T47D (cell line): ENCODE results near the gene APEX1.

Experiments used
- DNase-seq, 2 experiments: peaks; one replicate each; pipeline versions ENCODE4 v3.0.0 to v3.0.0-alpha.2; 2011 to 2012; ENCODE audit warnings: low read depth in 1 of 2, low spot score in 1 of 2
- JUND ChIP-seq: IDR thresholded peaks from 2 replicates; pipeline ENCODE4 v1.6.1; 2012; ENCODE audit warnings: low read depth
- in situ Hi-C: cut with HindIII; loops from 2 replicates; pipeline ENCODE4 v1.10.0; 2016; ENCODE audit warnings: low sequenced_read_pairs, low pct_unique_long_range_greater_than_20kb

The APEX1 gene

DNA sequence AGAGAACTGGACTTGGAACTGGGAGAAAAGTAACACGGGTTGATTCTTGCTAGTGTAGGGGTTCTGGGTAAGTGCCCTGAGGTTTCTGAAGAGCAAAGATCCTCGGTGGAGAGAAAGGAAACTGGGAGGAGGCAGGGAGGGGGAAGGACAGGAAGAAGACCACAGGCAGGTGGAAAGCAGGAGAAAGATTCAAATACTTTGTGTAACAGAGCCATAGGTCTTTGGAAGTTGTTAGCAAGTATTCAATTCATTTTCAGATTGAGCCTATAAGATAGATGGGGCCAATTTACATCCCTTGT, 15.5 kb downstream of the APEX1 start:
- in situ Hi-C loops = no loop called here
- DNase-seq = no peak
- no peak for TF ChIP-seq JUND

GRCh38 chr14:20472536-20473169, 17.6 kb downstream of the APEX1 start:
- DNase-seq = no peak
- in situ Hi-C loops = no loop called here
- TF ChIP-seq JUND = no peak

- in situ Hi-C loops = no loop called here
- TF ChIP-seq JUND = no peak
- no peak for DNase-seq
Observed at GRCh38 chr14:20476776-20477175, 21.8 kb downstream of the APEX1 start.

DNA sequence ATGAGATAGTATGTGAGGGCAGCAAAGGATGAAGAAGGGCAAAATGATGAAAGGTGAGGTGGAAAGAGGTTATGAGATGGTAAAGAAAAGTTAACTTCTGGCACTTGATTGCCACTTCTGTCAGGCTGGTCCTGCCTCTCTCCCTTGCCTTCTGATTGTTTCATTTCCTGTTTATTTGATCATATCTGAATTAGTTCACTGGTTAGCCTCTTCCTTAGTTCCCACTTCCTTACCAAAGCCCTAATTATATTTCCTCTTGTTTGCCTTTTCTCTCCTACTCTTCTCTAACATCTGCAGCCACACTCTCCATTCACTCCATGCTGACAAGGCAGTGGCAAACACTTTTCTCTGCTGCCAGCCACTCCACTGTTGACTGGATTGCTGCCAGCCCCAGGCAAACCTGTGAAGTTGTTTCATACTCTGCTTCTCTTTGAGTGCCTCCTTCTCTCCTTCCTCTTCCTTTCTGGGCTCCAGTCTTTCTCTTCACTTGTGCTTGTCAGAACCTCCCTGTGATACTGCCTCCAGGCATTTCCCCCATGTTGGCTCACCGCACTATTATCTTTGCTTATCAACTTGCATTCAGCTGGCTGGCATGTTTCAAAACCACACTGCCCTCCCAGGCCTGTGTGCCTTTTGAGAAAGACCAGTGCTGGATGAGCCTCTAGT, 22.3 kb downstream of the APEX1 start:
- in situ Hi-C loops = no loop called here
- no peak for DNase-seq
- TF ChIP-seq JUND = no peak

GRCh38 chr14:20478894-20479293, 23.9 kb downstream of the APEX1 start:
- no peak for TF ChIP-seq JUND
- in situ Hi-C loops = no loop called here

GRCh38 chr14:20482382-20482781, 27.4 kb downstream of the APEX1 start:
- DNase-seq = no peak
- TF ChIP-seq JUND = no peak
- in situ Hi-C loops = no loop called here

More at GRCh38 chr14:20478894-20479293, 23.9 kb downstream of the APEX1 start:
- no peak for DNase-seq

- no peak for DNase-seq
- in situ Hi-C loops = no loop called here
- no peak for TF ChIP-seq JUND
Observed at GRCh38 chr14:20485900-20486299, 30.9 kb downstream of the APEX1 start.

GRCh38 chr14:20486684-20487395, 31.8 kb downstream of the APEX1 start:
- TF ChIP-seq JUND = no peak
- in situ Hi-C loops = no loop called here
- DNase-seq = no peak

DNA sequence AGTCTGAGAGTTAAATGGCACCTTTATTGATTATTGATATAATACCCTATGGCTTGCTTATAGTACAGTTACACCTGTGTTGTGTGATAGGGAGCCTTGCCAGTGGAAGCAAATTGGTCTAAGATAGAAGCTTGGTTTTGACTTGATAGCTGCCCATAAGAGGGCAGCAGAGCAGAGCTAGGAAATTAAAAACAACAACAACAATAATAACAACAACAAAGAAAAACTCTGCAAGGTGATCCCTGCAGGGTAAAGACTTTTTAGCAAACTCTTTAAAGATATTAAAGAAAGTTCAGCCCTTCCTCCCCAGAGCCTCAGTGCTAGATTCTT, 32.3 kb downstream of the APEX1 start:
- in situ Hi-C loops = no loop called here
- no peak for TF ChIP-seq JUND
- DNase-seq = no peak

- in situ Hi-C loops = no loop called here
- no peak for DNase-seq
- TF ChIP-seq JUND = no peak
Observed at GRCh38 chr14:20489093-20489994, 34.3 kb downstream of the APEX1 start.

DNA sequence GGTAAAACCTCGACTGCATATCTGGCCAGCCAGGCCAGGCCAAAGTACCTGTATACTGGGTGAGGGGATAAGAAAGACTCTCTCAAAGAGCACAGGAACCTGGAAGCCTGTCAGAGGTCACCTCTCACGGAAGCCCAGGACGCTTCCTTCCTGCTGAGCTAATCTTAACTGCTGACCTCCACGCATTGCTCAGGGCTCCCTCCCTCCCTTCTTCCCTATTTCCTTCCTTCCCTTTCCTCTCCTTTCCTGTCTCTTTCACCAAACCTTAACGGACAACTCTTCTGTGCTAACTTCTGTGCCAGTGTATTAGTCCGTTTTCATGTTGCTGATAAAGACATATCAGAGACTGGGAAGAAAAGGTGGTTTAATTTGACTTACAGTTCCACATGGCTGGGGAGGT, 35.5 kb downstream of the APEX1 start:
- no peak for DNase-seq
- no peak for TF ChIP-seq JUND

DNA sequence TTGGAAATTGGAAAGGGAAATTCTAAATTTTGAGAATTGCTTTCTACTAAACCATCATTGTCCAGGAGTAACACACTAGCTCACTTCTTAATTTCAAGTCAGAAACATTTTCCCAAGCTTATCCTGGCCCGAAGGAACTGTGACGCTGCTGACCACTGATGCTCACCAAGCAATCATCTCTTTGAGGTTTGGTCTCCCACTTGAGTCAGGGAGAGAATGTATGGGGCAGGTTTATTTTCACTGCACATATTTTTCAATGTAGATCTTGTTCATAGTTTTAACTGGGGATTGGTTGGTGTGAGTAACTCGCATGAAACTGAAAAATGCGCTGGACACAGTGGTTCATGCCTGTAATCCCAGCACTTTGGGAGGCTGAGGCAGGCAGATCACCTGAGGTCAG, 37.5 kb downstream of the APEX1 start:
- no peak for TF ChIP-seq JUND
- in situ Hi-C loops = no loop called here
- no peak for DNase-seq

More for the DNA sequence above, 35.5 kb downstream of the APEX1 start:
- in situ Hi-C loops = no loop called here

DNA sequence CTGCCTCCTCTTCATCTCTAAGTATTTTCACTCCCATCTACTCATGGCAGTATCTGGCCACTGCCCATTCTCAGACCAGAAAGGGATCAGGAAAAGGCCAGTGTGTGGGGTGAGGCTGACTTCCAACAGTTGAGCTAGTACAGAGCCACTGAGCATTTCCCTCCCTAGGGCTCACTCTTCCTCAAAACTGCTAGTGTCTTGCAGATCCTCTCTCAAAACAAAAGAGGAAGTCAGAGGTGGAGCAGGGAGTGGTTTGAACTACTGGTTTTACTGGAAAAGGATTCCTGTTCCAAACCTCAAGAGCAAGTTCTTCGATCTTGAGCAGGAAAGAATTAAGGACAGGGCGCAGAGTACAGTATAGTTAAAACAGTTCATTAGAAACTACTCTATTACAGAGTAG, 38.6 kb downstream of the APEX1 start:
- peak in 1 of 2 experiments; percentile 59 for DNase-seq

More for the DNA sequence above, 38.6 kb downstream of the APEX1 start:
- in situ Hi-C loops = no loop called here
- no peak for TF ChIP-seq JUND
